ENCODE results near the gene IRF8. TPM values are rescaled to one million over a fixed set of nuclear protein-coding genes. Genes with fewer than 3 reads are reported as not detected.
"Not testable (repeated sequence)": the region's sequence is repeated elsewhere in the genome, so short reads cannot be mapped to it uniquely, and the experiment has no call there.

IRF8 gene
- total and polyA plus RNA-seq, 7 donors, result 3.5 to 74.0 (median 10.8) TPM

DNA sequence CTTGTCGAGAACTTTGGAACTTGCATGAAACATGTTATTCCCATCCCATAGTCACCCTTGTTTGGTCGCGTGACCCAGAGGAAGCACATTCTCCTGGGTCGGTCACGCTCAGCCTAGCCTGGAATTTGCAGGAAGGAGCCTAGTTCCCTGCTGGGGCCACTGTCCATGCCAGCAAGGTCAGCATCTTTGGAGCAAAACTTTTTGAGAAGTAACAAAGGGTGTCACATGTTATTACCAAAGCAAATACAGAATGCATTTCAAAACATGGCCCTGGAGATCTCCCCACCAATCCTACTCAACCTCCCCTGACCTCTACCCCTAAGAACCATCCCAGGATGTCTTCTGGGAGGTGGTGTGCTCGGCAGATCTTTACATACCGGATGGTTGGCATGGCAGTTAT lies 26.2 kb upstream of the IRF8 start:
- H3K4me3 ChIP-seq, result no peak overlapping the region
- 82 to 88% methylated on average over 7 of the region's 7 CpGs for WGBS, 2 donors
- H3K9me3 ChIP-seq, result peaks cover 0 to 2% (median 0%) of the 10 kb centered on the region in 4 donors
- no peaks in the 10 kb centered on the region for H3K36me3 ChIP-seq
- H3K27me3 ChIP-seq, result peaks cover 0 to 12% (median 0%) of the 10 kb centered on the region in 3 donors
- H3K27ac ChIP-seq, result no peak overlapping the region
- intact Hi-C loops (cut with DNase I), result no loop called here
- H3K4me1 ChIP-seq, result no peaks in the 10 kb centered on the region
- TF ChIP-seq POLR2A (IDR thresholded peaks at IDR 0.05) (no peak), CTCF (IDR thresholded peaks at IDR 0.05) (no peak), POLR2AphosphoS5 (IDR thresholded peaks at IDR 0.05) (no peak), EP300 (IDR thresholded peaks at IDR 0.05) (no peak)
- DNase-seq, result peak; percentile 75

DNA sequence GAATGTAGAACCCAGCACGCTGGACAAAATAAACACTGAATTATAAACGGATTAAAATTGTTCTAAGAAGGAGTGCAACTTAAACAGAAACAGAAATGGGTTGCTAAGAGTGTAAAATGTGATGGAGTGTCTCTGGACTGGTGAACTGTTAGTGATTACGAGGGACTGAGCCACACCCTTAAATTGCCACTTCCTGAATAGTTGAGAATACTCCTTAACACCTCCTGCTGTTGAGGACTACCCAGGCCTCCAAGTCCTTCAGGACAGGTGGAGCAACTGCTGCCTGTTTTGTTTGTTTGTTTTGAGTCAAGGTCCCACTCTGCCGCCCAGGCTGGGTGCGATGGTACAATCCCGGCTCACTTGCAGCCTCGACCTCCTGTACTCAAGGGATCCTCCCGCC lies 25.8 kb upstream of the IRF8 start:
- TF ChIP-seq CTCF (IDR thresholded peaks at IDR 0.05) (no peak), POLR2AphosphoS5 (IDR thresholded peaks at IDR 0.05) (no peak), POLR2A (IDR thresholded peaks at IDR 0.05) (no peak), EP300 (IDR thresholded peaks at IDR 0.05) (no peak)
- peaks cover 0 to 2% (median 0%) of the 10 kb centered on the region in 4 donors for H3K9me3 ChIP-seq
- no peak overlapping the region for H3K27ac ChIP-seq
- H3K27me3 ChIP-seq, result peaks cover 0 to 12% (median 0%) of the 10 kb centered on the region in 3 donors
- H3K4me3 ChIP-seq, result no peak overlapping the region
- H3K36me3 ChIP-seq, result no peaks in the 10 kb centered on the region
- DNase-seq, result no peak
- intact Hi-C loops (cut with DNase I), result no loop called here
- 52 to 73% methylated on average over 8 of the region's 8 CpGs for WGBS, 2 donors
- no peaks in the 10 kb centered on the region for H3K4me1 ChIP-seq

GRCh38 chr16:85874031-85874430 lies 24.9 kb upstream of the IRF8 start:
- intact Hi-C loops (cut with DNase I); DNase-seq; H3K36me3 ChIP-seq; H3K4me1 ChIP-seq; H3K4me3 ChIP-seq; H3K27ac ChIP-seq; H3K9me3 ChIP-seq: not testable (repeated sequence)
- WGBS, 2 donors, result 88 to 95% methylated on average over 5 of the region's 5 CpGs
- H3K27me3 ChIP-seq, result peaks cover 0 to 12% (median 0%) of the 10 kb centered on the region in 3 donors

DNA sequence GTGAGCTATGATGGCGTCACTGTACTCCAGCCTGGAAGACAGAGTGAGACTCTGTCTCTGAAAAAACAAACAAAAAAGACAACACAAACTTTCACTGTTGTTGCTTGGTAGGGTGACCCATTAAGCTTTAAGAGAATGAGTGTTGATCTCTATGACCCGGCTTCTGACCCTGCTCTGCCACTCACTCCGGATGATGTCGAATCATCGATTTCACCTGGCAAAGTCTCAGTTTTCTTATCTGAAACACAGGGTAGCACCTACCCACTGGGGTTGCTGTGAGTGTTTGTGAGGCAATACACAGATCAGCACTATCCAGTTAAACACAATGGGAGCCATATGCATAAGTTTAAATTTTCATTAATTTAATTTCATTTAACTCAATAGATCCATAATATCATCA lies 20.6 kb upstream of the IRF8 start:
- Histone ChIP-seq H3K27me3 (peaks cover 0 to 5% (median 0%) of the 10 kb centered on the region in 3 donors), H3K36me3 (no peaks in the 10 kb centered on the region), H3K27ac (no peak overlapping the region), H3K4me3 (no peak overlapping the region), H3K9me3 (no peaks in the 10 kb centered on the region), H3K4me1 (no peaks in the 10 kb centered on the region)
- TF ChIP-seq POLR2AphosphoS5 (IDR thresholded peaks at IDR 0.05), result no peak
- TF ChIP-seq EP300 (IDR thresholded peaks at IDR 0.05), result no peak
- no peak for TF ChIP-seq CTCF (IDR thresholded peaks at IDR 0.05)
- TF ChIP-seq POLR2A (IDR thresholded peaks at IDR 0.05), result no peak
- intact Hi-C loops (cut with DNase I), result no loop called here
- WGBS, 2 donors, result 90 to 94% methylated on average over 5 of the region's 5 CpGs
- DNase-seq, result no peak

DNA sequence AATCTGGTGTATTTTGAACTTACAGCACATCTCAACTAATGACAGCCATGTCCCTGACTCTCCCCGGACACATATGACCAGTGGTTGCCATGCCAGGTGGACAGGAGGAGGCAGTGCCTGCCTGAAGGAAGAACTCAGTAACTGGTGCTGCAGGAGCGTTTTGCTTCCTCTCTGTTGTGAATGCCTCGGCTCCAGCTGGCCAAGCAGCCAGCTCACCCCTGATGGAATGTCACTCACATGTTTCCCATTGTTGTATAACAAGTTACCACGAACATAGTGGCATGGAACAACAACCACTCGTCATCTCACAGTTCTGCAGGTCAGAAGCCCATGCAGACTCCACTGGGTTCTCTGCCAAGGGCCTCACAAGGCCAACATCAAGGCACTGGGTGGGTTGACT lies 20.1 kb upstream of the IRF8 start:
- WGBS, 2 donors, result 63 to 68% methylated on average over 5 of the region's 5 CpGs
- no peak for DNase-seq
- no peaks in the 10 kb centered on the region for H3K36me3 ChIP-seq
- H3K4me3 ChIP-seq, result no peak overlapping the region
- H3K27me3 ChIP-seq, result peaks cover 0 to 8% (median 0%) of the 10 kb centered on the region in 3 donors
- TF ChIP-seq EP300 (IDR thresholded peaks at IDR 0.05) (no peak), CTCF (IDR thresholded peaks at IDR 0.05) (no peak), POLR2A (IDR thresholded peaks at IDR 0.05) (no peak), POLR2AphosphoS5 (IDR thresholded peaks at IDR 0.05) (no peak)
- H3K27ac ChIP-seq, result no peak overlapping the region
- no peaks in the 10 kb centered on the region for H3K4me1 ChIP-seq
- no peaks in the 10 kb centered on the region for H3K9me3 ChIP-seq
- intact Hi-C loops (cut with DNase I), result no loop called here

All from sigmoid colon (tissue), 7 donors.